22Rv1 (cell line): Measurements from ENCODE around the gene TXLNB.

Source experiments
- H3K27ac ChIP-seq: fragments of 450-650 bp; 2 replicates; pipeline ENCODE4 v1.5.1; 2017
- CTCF ChIP-seq: fragments of 450-650 bp; IDR thresholded peaks from 2 replicates; pipeline ENCODE4 v1.5.1; 2017; ENCODE audit warnings: mild to moderate bottlenecking
- ZFX ChIP-seq: fragments of 450-650 bp; IDR thresholded peaks from 2 replicates; pipeline ENCODE4 v1.6.1; 2017; ENCODE audit warnings: antibody characterized with exemption, borderline replicate concordance

TXLNB gene

GRCh38 chr6:139271056-139271455 lies 20.7 kb downstream of the TXLNB start:
- TF ChIP-seq CTCF (no peak), ZFX (no peak)
- no peak overlapping the region for H3K27ac ChIP-seq

GRCh38 chr6:139270249-139270648 lies 21.5 kb downstream of the TXLNB start:
- TF ChIP-seq CTCF: no peak
- no peak overlapping the region for H3K27ac ChIP-seq

GRCh38 chr6:139265512-139266190 lies 26.1 kb downstream of the TXLNB start:
- TF ChIP-seq ZFX: no peak
- no peak for TF ChIP-seq CTCF
- H3K27ac ChIP-seq: peak overlapping the region; percentile 73

GRCh38 chr6:139262519-139263300 lies 29.1 kb downstream of the TXLNB start:
- no peak for TF ChIP-seq CTCF
- no peak for TF ChIP-seq ZFX
- no peak overlapping the region for H3K27ac ChIP-seq

- no peak overlapping the region for H3K27ac ChIP-seq
- no peak for TF ChIP-seq CTCF
- TF ChIP-seq ZFX: no peak
Observed at GRCh38 chr6:139257821-139258398, 33.9 kb downstream of the TXLNB start.

- H3K27ac ChIP-seq: no peak overlapping the region
- TF ChIP-seq CTCF: no peak
Observed at GRCh38 chr6:139257291-139257690, 34.5 kb downstream of the TXLNB start.

- no peak for TF ChIP-seq CTCF
- TF ChIP-seq ZFX: no peak
- no peak overlapping the region for H3K27ac ChIP-seq
Observed at GRCh38 chr6:139256087-139256486, 35.7 kb downstream of the TXLNB start.
